ENCODE results near the gene SYT17.

Gene SYT17

DNA sequence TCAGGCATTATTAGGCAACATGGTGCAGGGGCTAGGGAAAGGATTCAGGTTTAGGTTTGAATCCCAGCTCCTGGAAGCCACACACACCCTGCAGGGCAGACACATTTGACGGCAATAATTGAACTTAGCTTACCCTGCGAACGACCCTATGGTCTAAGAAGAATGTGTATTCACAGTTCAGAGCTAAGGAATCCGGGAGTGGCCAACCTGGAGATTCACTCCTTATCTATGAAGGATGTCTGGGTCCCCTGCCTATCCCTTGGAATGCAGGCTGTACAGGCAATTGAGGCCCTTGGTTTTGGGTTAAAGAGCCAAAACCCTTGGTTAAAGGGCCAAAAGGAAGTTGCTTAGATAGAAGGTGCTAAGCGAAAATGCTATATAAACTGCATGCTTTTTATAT is 2.9 kb upstream of the SYT17 start:
- H3K27ac ChIP-seq (ENCODE audit: low read length), result no peak overlapping the region
- H3K4me1 ChIP-seq (ENCODE audit: insufficient read depth, low read length), result no peaks in the 10 kb centered on the region; the same call in 1 of the 2 replicates
- no peaks in the 10 kb centered on the region for H3K36me3 ChIP-seq (ENCODE audit: insufficient read depth, low read depth, low read length)
- no peak overlapping the region for H3K4me3 ChIP-seq (ENCODE audit: low read length)
- no peaks in the 10 kb centered on the region for H3K9me3 ChIP-seq (ENCODE audit: insufficient read depth, low read depth, low read length)
- peaks cover 19% of the 10 kb centered on the region for H3K27me3 ChIP-seq (ENCODE audit: insufficient read depth, low read length)
- no peak overlapping the region for H3K9ac ChIP-seq (ENCODE audit: low read depth, low read length)

DNA sequence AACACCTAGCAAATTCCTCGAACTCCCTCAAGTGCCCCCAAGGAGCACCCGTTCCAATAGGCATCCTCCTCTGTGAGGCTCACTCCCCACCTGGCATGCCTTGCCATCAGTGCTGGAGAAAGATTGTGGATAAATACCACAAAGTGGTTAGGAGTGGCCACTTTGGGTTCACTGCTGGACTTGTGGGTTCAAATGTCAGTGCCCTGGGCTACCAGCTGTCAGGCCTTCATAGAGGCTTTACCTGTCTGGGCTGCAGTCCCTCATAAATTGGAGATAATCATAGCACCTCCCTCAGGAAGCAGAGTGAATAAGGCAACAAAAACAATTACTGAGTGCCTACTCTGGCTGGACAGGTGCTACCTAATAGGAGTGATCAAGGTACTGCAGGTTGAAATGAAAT is 1.5 kb upstream of the SYT17 start:
- Histone ChIP-seq H3K36me3 (ENCODE audit: insufficient read depth, low read depth, low read length) (no peaks in the 10 kb centered on the region), H3K4me3 (ENCODE audit: low read length) (no peak overlapping the region), H3K9ac (ENCODE audit: low read depth, low read length) (no peak overlapping the region), H3K27ac (ENCODE audit: low read length) (no peak overlapping the region), H3K9me3 (ENCODE audit: insufficient read depth, low read depth, low read length) (no peaks in the 10 kb centered on the region), H3K27me3 (ENCODE audit: insufficient read depth, low read length) (peaks cover 27% of the 10 kb centered on the region), H3K4me1 (ENCODE audit: insufficient read depth, low read length) (no peaks in the 10 kb centered on the region; the same call in 1 of the 2 replicates)

DNA sequence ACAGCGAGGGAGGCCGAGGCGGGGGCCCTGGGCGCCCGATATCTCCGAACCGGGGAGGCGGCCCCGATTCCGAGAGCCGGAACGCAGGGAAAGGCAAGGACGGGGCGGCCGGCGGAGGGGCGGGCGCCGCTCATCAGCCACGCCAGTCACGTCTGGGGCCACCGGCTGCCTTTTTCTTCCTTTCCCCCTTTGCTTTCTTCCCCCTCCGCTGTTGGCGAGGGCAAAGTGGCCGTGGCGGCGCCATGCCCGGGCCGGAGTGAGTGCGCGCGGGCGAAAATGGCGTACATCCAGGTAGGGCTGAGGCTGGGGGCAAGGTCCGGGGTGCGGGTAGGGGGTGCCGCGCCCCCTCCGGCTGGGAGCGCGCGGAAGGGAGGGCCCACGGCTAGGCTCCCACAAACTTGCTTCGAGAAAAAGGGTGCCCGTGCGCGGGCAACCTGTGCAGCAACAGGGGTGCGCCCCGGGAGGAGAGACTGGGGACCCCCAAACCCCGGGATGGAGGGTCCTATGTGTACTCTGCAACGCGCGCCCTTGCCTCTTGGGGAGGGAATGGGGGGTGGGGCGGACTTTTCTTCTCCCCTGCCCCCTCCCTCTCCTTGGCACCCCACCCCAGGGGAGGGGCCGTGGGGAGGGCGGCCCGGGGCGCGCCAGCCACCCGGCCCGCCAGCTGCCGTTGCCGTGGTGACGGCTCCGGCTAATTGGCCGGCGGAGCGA is 486 bp downstream of the SYT17 start:
- Histone ChIP-seq H3K9ac (ENCODE audit: low read depth, low read length) (peak overlapping the region; percentile 37; the same call in 1 of the 2 replicates), H3K4me3 (ENCODE audit: low read length) (peak overlapping the region; percentile 74; the same call in 1 of the 2 replicates), H3K4me1 (ENCODE audit: insufficient read depth, low read length) (no peaks in the 10 kb centered on the region; the same call in 1 of the 2 replicates), H3K27me3 (ENCODE audit: insufficient read depth, low read length) (peaks cover 27% of the 10 kb centered on the region), H3K36me3 (ENCODE audit: insufficient read depth, low read depth, low read length) (no peaks in the 10 kb centered on the region), H3K9me3 (ENCODE audit: insufficient read depth, low read depth, low read length) (no peaks in the 10 kb centered on the region), H3K27ac (ENCODE audit: low read length) (no peak overlapping the region)

DNA sequence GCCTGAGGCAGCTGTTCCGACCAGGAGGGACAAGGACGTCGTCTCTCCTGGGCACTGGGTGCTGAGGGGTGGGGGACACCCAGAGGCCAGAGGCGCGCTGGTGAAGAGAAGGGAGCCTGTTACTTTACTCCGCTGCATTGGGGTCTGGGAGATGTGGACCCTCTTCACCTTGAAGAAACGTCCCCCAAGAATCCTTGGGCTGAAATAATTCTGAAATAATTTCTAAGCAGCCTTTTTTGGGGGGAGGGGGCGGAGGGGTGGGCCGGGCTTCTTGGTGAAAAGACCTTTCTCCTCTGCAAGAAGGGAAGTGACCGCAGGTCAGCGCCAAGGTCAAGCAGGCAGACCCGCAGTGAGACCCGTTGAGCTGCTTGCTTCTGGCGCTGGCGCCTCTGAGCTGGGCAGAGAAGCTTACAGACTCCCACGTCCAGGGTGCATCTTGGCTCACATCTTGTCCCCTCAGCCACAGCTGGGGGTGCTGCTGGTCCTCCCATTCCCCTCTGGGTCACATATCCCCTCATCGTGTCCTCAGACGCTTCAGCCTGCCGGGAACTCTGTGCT is 1.1 kb downstream of the SYT17 start:
- Histone ChIP-seq H3K9ac (ENCODE audit: low read depth, low read length) (no peak overlapping the region; the same call in 1 of the 2 replicates), H3K4me3 (ENCODE audit: low read length) (peak overlapping the region; percentile 74), H3K4me1 (ENCODE audit: insufficient read depth, low read length) (no peaks in the 10 kb centered on the region; the same call in 1 of the 2 replicates), H3K27ac (ENCODE audit: low read length) (no peak overlapping the region), H3K9me3 (ENCODE audit: insufficient read depth, low read depth, low read length) (no peaks in the 10 kb centered on the region), H3K27me3 (ENCODE audit: insufficient read depth, low read length) (peaks cover 27% of the 10 kb centered on the region), H3K36me3 (ENCODE audit: insufficient read depth, low read depth, low read length) (no peaks in the 10 kb centered on the region)

DNA sequence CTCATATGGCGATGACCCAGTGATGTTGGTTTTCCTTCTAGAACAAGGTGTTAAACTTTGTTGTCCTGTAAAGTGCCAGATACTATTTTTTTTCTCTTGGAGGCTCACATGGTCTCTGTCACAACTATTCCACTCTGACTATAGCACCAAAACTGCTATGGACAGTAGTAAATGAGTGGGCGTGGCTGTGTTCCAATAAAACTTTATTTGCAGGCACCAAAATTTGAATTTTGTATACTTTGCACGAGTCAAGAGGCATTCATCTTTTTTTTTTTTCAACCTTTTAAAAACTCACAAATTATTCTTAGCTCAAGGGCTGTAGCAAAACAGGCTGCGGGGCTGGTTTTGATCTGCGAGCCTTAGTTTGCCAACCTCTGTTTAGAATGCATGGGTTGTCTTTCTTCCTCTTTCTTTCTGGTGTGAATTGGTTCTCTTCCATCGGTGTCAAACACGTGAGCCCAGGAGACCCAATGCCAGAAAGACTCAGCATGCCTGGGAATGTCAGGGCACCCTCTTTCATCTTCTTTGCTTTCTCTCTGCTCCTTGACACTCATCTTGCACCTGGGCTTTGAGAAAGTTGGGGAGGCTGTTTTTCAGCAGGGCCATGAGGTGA is 2.1 kb downstream of the SYT17 start:
- Histone ChIP-seq H3K36me3 (ENCODE audit: insufficient read depth, low read depth, low read length) (no peaks in the 10 kb centered on the region), H3K9me3 (ENCODE audit: insufficient read depth, low read depth, low read length) (no peaks in the 10 kb centered on the region), H3K27ac (ENCODE audit: low read length) (no peak overlapping the region), H3K4me3 (ENCODE audit: low read length) (no peak overlapping the region), H3K4me1 (ENCODE audit: insufficient read depth, low read length) (no peaks in the 10 kb centered on the region; the same call in 1 of the 2 replicates), H3K27me3 (ENCODE audit: insufficient read depth, low read length) (peaks cover 27% of the 10 kb centered on the region), H3K9ac (ENCODE audit: low read depth, low read length) (no peak overlapping the region)

DNA sequence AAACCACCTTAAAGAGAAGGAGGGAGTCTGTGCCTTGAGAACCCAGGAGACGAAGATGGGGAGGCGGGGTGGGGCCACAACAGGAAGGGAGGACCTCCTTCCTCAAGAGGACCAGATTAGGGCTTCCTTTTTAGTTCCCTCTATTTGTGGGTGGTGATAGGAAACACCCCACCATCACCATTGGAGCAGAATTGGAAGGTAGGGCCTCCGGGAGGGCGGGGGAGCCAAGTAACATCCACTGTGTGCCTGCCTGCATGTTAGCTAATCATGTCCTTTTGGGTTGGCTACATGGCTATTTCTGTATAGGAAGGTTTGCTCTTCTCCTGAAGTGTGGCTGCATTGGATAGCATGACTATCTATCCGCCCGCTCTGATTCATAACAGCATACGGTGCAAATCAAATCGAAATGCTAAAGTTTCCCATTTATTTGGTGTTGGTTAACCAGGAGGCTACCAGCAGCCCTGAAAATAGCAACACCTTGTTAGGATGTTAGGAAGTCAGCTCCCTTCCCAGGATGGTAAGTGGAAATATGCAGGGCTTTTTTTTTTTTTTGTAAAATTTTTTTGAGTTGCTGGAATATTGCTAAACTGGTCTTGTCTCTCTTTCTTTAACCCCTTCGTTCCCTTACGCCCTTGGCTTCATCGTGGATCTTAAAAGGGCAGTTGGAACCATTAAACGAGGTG is 4.2 kb downstream of the SYT17 start:
- H3K4me1 ChIP-seq (ENCODE audit: insufficient read depth, low read length), result no peaks in the 10 kb centered on the region
- no peak overlapping the region for H3K4me3 ChIP-seq (ENCODE audit: low read length)
- peaks cover 27% of the 10 kb centered on the region for H3K27me3 ChIP-seq (ENCODE audit: insufficient read depth, low read length)
- H3K9ac ChIP-seq (ENCODE audit: low read depth, low read length), result no peak overlapping the region
- no peak overlapping the region for H3K27ac ChIP-seq (ENCODE audit: low read length)
- H3K9me3 ChIP-seq (ENCODE audit: insufficient read depth, low read depth, low read length), result no peaks in the 10 kb centered on the region
- H3K36me3 ChIP-seq (ENCODE audit: insufficient read depth, low read depth, low read length), result no peaks in the 10 kb centered on the region

DNA sequence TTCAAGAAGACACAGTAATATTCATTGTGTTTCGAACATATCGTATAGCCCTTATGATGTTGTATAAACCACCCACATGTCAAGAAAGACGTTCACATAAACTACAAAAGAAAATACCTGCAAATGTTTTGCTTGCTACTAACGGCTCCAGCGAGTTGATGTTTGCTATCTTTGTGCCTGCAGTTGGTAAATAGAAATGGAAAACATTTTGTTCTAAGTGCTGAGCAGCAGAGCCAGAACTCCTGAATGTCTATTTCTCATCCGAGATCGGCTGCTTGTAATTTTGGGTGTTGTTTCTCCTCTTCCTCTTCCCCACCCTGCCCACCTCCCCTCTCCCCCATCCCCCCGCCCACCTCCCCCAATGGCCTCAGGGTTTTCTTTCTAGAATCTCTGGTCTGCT is 5.0 kb downstream of the SYT17 start:
- H3K36me3 ChIP-seq (ENCODE audit: insufficient read depth, low read depth, low read length), result no peaks in the 10 kb centered on the region
- peaks cover 27% of the 10 kb centered on the region for H3K27me3 ChIP-seq (ENCODE audit: insufficient read depth, low read length)
- H3K4me1 ChIP-seq (ENCODE audit: insufficient read depth, low read length), result no peaks in the 10 kb centered on the region
- H3K9me3 ChIP-seq (ENCODE audit: insufficient read depth, low read depth, low read length), result no peaks in the 10 kb centered on the region
- no peak overlapping the region for H3K4me3 ChIP-seq (ENCODE audit: low read length)
- H3K27ac ChIP-seq (ENCODE audit: low read length), result no peak overlapping the region
- H3K9ac ChIP-seq (ENCODE audit: low read depth, low read length), result no peak overlapping the region

DNA sequence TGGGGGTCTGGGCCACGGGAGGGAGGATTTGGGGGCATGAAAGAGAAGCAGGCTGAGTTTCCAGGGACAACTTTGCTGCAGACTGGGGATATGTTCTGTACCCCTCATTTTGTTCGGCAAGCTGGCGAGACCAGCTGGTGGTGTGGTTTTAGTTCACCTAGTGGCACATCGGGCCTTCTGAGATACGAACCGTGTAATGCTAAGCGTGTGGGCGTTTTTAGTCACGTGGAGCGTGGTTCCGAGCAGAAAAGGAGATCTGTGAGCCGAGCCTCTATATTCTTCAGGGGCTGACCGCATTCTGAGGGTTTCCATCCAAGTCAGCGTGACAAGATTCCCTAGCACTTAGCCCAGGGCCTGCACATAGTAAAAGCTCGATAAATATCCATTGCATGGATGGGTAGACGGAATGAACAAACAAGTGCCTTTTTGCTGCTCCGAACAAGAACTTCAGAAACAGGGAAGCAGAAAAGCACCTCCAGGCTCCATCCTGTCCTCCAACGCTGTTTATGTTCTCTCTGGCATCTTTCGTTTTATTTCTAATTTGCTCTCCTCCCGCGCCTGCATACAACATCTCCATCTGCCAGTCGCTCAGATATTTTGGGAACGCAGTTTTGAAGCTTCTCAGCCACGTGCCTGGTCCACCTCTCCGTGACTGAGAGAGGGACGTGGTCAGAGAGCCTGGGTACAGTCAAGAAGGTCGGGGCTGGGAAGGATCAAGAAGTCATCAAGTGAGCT is 5.8 kb downstream of the SYT17 start:
- H3K4me3 ChIP-seq (ENCODE audit: low read length), result no peak overlapping the region
- H3K4me1 ChIP-seq (ENCODE audit: insufficient read depth, low read length), result no peaks in the 10 kb centered on the region

DNA sequence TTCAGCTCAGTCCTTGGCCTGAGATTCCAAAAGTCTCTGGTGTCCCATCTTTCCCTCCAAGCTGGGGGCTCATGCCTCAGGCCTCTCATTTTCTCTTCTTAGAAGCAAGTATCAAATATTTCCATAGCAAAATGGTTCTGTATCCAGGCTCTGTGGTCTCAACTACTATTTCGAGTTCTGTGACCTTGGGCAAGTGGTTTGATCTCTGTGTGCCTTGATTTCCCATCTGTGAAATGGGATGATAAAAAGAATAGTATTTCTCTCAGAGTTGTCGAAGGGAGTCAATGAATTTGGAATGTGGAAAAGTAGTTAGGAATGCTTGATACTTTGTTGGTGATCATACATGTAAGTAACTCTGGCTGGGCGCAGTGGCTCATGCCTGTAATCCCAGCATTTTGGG is 6.4 kb downstream of the SYT17 start:
- H3K27me3 ChIP-seq (ENCODE audit: insufficient read depth, low read length), result peaks cover 15% of the 10 kb centered on the region
- H3K27ac ChIP-seq (ENCODE audit: low read length), result no peak overlapping the region
- no peaks in the 10 kb centered on the region for H3K4me1 ChIP-seq (ENCODE audit: insufficient read depth, low read length)
- H3K9me3 ChIP-seq (ENCODE audit: insufficient read depth, low read depth, low read length), result no peaks in the 10 kb centered on the region
- no peaks in the 10 kb centered on the region for H3K36me3 ChIP-seq (ENCODE audit: insufficient read depth, low read depth, low read length)
- H3K9ac ChIP-seq (ENCODE audit: low read depth, low read length), result no peak overlapping the region
- H3K4me3 ChIP-seq (ENCODE audit: low read length), result no peak overlapping the region

More for the DNA sequence above, 5.8 kb downstream of the SYT17 start:
- H3K27me3 ChIP-seq (ENCODE audit: insufficient read depth, low read length), result peaks cover 21% of the 10 kb centered on the region
- H3K9me3 ChIP-seq (ENCODE audit: insufficient read depth, low read depth, low read length), result no peaks in the 10 kb centered on the region
- H3K9ac ChIP-seq (ENCODE audit: low read depth, low read length), result no peak overlapping the region
- H3K36me3 ChIP-seq (ENCODE audit: insufficient read depth, low read depth, low read length), result no peaks in the 10 kb centered on the region
- no peak overlapping the region for H3K27ac ChIP-seq (ENCODE audit: low read length)

DNA sequence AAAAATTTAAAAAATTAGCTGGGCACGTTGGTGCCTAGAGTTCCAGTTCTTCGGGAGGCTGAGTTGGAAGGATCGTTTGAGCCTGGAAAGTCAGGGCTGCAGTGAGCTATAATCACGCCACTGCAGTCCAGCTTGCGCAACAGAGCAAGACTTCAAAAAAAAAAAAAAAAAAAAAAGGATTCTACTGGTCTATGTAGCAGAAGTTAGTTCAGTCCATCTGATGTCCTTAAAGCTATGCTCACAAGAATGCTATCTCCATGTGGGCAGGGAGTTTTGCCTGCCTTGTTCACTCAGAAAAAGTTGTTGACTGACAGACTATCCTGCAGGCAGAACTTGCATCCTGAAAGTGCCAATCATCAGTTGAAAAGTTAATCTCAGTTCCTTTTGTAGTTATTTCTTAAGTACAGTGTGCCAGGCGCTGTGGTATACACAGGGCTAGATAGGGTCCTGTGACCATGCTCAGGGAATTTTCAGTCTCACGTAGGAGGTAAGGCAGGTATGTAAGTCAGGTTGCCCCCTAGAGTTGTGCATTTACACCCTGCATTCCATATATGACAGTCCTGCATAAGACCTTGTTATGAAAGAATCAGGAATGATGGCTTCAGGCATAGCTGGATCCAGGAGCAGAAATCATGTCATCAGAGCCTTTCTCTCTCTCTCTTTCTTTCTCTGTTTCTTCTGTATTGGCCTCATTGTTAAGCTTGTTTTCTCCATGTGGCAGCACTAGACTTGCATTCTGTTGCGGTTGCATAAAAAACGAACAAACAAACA is 7.6 kb downstream of the SYT17 start:
- Histone ChIP-seq H3K9ac (ENCODE audit: low read depth, low read length) (no peak overlapping the region), H3K9me3 (ENCODE audit: insufficient read depth, low read depth, low read length) (no peaks in the 10 kb centered on the region), H3K4me3 (ENCODE audit: low read length) (no peak overlapping the region), H3K27me3 (ENCODE audit: insufficient read depth, low read length) (peaks cover 3% of the 10 kb centered on the region; the same call in 1 of the 2 replicates), H3K27ac (ENCODE audit: low read length) (no peak overlapping the region), H3K4me1 (ENCODE audit: insufficient read depth, low read length) (no peaks in the 10 kb centered on the region), H3K36me3 (ENCODE audit: insufficient read depth, low read depth, low read length) (no peaks in the 10 kb centered on the region)
